AG04449 (cell line): ENCODE measurements around the gene TSPAN33.
"Not testable (repeated sequence)": the region's sequence is repeated elsewhere in the genome, so short reads cannot be mapped to it uniquely, and the experiment has no call there.

ENCODE experiments used
- CTCF ChIA-PET: fragments of 350-600 bp; formaldehyde crosslinking; extraction: SDS; loops from one replicate; lab custom pipeline; 2021; ENCODE audit warnings: antibody characterized with exemption; lab: Yijun Ruan, JAX
- POLR2A ChIA-PET: fragments of 400-600, 350-600 bp; formaldehyde crosslinking; extraction: SDS; loops from one replicate; lab custom pipeline; 2020; ENCODE audit warnings: antibody characterized with exemption, inconsistent platforms; lab: Yijun Ruan, JAX
- DNase-seq: peaks from one replicate; pipeline ENCODE4 v3.0.0-alpha.2; 2010; ENCODE audit warnings: low read depth, low spot score
- H3K4me3 ChIP-seq: 2 replicates; pipeline ENCODE4 v1.5.1; 2011; ENCODE audit warnings: low read depth, mild to moderate bottlenecking, control low read depth, low read length
- TF ChIP-seq, protein P1 (sequence below): IDR thresholded peaks from one replicate; pipeline ENCODE4 v1.5.1; 2011; ENCODE audit warnings: mild to moderate bottlenecking, moderate library complexity, low read length, control low read depth, inconsistent platforms; ENCODE audit not compliant: insufficient read depth; ENCODE audit errors: missing control alignments

The TSPAN33 gene

DNA sequence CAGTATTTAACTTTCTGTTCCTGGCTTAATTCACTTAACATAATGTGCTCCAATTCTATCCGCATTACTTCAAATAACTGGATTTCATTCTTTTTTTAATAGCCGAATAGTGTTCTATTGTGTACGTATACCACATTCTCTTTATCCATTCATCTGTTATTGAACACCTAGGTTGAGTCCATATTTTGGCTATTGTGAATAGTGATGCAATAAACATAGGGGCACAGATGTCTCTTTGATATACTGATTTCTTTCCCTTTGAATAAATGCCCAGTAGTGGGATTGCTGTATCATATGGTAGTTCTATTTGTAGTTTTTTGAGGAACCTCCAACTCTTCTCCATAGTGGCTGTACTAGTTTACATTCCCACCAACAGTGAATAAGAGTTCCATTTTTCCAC, 25.5 kb upstream of the TSPAN33 start:
- no peak for DNase-seq
- ChIA-PET CTCF (interaction anchor here (1.6 to 2.8 kb wide), 2 partner anchors 28 to 29 kb away, joined by 3 to 12 read pairs; no protein-coding TSS in a partner anchor), POLR2A (no interaction called here)
- H3K4me3 ChIP-seq = no peak overlapping the region
- TF ChIP-seq, protein P1, sequence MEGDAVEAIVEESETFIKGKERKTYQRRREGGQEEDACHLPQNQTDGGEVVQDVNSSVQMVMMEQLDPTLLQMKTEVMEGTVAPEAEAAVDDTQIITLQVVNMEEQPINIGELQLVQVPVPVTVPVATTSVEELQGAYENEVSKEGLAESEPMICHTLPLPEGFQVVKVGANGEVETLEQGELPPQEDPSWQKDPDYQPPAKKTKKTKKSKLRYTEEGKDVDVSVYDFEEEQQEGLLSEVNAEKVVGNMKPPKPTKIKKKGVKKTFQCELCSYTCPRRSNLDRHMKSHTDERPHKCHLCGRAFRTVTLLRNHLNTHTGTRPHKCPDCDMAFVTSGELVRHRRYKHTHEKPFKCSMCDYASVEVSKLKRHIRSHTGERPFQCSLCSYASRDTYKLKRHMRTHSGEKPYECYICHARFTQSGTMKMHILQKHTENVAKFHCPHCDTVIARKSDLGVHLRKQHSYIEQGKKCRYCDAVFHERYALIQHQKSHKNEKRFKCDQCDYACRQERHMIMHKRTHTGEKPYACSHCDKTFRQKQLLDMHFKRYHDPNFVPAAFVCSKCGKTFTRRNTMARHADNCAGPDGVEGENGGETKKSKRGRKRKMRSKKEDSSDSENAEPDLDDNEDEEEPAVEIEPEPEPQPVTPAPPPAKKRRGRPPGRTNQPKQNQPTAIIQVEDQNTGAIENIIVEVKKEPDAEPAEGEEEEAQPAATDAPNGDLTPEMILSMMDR = no peak

DNA sequence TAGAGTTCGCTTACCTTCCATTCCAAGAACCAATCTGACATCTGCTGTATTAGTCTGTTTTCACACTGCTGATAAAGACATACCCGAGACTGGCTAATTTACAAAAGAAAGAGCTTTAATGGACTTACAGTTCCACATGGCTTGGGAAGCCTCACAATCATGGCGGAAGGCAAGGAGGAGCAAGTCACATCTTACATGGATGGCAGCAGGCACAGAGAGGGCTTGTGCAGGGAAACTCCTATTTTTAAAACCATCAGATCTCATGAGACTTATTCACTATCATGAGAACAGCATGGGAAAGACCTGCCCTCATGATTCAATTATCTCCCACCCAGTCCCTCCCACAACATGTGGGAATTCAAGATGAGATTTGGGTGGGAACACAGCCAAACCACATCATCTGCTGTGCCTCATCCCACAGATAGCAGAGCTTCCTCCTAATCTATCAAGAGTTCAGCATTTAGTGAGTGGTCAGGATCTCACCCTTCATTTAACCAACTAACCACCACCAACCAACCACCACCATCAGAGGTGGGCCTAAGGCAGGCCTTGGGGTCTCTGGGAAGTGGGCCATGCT, 22.9 kb upstream of the TSPAN33 start:
- H3K4me3 ChIP-seq, POLR2A ChIA-PET, DNase-seq: not testable (repeated sequence)
- CTCF ChIA-PET = interaction anchor here (0.9 to 1.8 kb wide), 2 partner anchors 30 to 42 kb away, joined by 3 to 4 read pairs; no protein-coding TSS in a partner anchor

DNA sequence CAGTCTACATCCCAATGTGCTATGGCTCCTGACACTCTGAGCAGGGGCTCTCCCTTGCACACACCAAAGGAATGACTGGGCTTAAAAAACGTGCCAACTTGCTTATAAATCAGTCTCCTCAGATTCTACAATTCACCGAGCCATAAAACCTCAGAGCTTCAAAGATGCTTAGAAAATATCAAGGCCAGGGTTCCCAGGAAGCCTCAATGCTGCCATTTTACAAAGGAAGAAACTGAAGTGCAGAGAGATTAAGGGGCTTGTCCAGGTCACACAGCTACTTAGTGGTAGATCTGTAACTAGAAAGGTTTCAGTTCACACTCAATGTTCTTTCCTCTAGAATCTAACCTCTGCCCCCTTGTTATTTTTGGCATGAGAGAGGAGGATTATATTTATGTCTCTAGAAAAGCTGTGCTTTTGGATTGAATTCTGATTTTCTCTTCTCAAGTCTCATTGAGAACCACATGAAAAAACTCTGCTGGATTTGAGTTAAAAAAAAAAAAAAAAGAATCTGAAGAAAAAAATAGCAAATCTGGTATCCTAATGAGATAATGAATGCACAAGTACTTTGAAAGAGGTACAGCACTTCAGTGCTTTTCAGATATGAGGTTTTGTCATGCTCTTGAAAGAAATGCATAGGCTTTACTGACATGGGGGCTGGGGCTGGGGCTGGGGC, 22.3 kb upstream of the TSPAN33 start:
- TF ChIP-seq, protein P1 = no peak
- DNase-seq = no peak
- H3K4me3 ChIP-seq = no peak overlapping the region
- ChIA-PET CTCF (interaction anchor here (0.9 to 1.8 kb wide), 2 partner anchors 31 to 42 kb away, joined by 3 to 4 read pairs; no protein-coding TSS in a partner anchor), POLR2A (no interaction called here)

DNA sequence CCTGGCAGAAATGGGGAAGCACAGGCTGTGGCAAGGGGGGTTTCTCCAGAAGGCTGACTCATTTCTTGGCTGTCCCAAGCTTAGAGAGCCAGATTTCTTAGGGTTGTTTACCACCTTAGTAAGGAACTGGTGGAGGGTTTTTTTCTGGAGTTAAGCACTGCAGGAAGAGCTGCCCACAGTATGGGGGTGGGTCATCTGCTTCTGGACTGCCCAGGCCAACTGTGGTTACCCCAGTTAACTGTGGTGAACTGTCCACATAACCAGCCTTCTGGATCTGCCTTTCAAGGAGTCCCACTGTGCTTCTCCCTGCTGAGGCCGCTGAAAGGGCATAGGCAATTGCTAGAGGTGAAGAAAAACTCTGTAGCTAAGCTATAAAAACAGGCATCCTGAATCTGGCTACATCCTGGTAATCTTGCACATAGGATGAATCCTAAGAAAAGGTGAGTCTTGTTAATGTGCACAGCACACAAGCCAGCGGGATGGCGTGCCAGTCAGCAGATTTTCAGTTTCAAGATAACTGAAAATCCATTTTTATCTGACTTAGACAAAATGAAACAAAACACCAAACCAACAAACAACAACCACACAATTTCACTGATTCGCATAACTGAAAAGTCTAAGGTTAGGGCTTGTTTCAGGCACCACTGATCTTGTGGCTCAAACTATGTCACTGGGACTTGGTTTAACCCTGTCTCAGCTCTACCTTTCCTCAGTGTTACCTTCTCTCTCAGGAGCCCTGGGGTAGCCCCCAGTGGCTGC, 21.6 kb upstream of the TSPAN33 start:
- ChIA-PET POLR2A (no interaction called here), CTCF (interaction anchor here (1.8 kb wide), 1 partner anchor 32 kb away, joined by 4 read pairs; no protein-coding TSS in a partner anchor)
- H3K4me3 ChIP-seq = no peak overlapping the region
- DNase-seq = no peak
- TF ChIP-seq, protein P1 = no peak

DNA sequence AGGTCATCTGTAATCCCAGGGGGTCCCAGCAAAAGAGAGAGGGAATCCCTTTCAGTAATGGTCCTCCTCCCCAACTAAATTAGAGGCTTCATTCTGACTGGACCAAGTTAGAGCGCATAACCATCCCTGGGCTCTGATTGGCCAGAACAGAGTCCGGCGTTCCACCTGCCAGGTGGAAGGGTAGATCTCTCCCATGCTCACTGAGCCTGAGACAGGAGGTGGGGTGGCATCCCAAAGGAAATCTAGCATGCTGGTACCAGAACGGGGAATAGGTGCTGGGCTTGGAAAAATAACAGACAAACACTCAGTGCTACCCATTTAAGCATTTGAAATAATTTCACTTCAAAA, 21.0 kb upstream of the TSPAN33 start:
- no peak for DNase-seq
- H3K4me3 ChIP-seq = no peak overlapping the region
- TF ChIP-seq, protein P1 = no peak
- POLR2A ChIA-PET = no interaction called here
- CTCF ChIA-PET = no interaction called here

DNA sequence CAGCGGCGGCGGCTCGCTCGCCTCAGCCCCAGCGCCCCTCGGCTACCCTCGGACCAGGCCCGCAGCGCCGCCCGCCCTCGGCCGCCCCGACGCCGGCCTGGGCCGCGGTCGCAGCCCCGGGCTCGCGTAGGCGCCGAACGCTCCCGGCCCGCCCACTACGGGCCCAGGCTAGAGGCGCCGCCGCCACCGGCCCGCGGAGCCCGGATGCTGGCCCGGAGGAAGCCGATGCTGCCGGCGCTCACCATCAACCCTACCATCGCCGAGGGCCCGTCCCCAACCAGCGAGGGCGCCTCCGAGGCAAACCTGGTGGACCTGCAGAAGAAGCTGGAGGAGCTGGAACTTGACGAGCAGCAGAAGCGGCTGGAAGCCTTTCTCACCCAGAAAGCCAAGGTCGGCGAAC, 18.2 kb upstream of the TSPAN33 start:
- DNase-seq = no peak
- ChIA-PET POLR2A (no interaction called here), CTCF (interaction anchor here (0.6 to 1.2 kb wide), 3 partner anchors 12 to 74 kb away, joined by 3 read pairs; no protein-coding TSS in a partner anchor)
- TF ChIP-seq, protein P1 = no peak
- no peak overlapping the region for H3K4me3 ChIP-seq
